ENCODE results near the gene ATL1.
"Not testable (repeated sequence)": the region's sequence is repeated elsewhere in the genome, so short reads cannot be mapped to it uniquely, and the experiment has no call there.

Gene ATL1

DNA sequence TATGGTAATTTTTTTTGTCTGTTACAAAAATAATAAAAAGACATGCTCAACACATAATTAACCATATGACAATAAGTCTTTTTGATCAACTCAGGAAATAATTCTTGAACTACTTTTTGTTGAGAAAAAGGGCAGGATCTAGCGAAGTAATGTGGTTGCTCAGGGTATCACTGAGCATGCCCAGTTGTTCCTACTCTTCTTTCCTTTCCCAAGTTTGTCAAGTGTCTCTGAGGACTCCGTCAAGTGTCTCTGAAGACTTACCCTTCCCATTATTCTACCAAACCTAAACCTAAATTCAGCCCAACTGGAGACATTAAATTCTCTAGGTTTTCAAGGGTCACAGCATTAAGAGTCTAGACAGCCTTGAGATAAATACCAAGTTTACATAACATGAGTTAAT is 104.6 kb downstream of the ATL1 start:
- DNase-seq, result not testable (repeated sequence)

- DNase-seq, result not testable (repeated sequence)
Measured at GRCh38 chr14:50665300-50665699, 105.4 kb downstream of the ATL1 start.

- no peak for DNase-seq
Measured at GRCh38 chr14:50666772-50667683, 107.1 kb downstream of the ATL1 start.

DNA sequence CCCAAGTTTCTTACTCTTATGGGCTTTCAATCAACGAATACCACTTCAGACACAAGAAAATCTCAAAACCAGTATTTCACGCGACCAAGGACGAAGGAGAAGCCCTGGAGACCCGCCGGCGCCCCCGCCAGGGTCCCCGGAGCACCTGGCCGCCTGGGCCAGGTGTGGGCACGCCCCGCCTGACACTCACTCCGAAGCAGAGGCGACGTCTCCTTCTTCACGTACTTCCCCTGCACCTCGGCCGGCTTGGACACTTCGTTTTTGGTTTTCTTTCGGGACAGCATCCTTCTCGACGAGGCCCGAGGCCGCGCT is 107.7 kb downstream of the ATL1 start:
- peak; percentile 75 for DNase-seq

DNA sequence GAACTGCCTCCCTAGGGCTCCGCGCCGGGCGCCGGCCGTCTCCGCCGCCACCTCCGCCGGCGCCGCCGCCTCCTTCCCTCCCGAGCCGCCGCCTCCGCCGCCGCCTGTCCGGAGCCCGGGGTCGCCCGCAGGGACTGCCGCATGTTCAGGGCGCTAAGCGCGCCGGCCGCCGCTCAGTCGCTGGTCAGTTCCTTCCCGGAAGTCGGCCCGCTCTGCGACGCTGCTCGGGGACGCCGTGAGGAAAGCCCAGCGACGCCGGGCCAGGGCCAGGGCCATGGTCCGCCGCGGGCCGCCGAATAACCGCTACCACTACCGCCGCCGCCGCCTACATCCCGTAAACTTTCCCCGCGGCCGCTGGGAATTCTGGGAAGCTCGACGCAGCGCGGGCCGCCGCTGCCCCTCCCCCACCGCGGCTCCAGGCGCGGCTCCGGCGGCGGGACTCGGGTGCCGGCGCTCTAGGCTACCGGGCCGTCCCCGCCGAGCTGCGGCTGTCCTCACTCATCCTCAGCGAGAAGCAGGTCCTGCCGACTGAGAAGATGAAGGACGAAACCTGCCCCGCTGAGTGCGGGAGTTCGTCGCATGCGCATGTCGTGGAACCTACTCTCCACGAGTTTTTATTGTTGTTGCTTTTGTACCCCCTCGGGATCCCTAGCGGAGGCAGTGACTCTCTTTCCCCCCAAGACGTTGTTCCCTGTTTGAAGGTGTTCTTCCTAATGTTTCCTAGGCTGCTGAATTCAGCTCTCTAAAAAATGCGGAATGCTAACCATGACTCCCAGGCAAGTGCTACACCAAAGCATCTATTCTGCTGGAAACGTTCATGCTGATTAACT is 108.3 kb downstream of the ATL1 start, which contains the start of gene SAV1:
TSS of gene SAV1 (minus strand) at position 311 of the 830 bp plus-strand sequence. CDS start 339 bp downstream, outside the sequence.
- peak; percentile 82 for DNase-seq

- DNase-seq, result no peak
Measured at GRCh38 chr14:50668826-50669143, 108.8 kb downstream of the ATL1 start.

GRCh38 chr14:50669441-50669986 is 109.6 kb downstream of the ATL1 start:
- no peak for DNase-seq

DNA sequence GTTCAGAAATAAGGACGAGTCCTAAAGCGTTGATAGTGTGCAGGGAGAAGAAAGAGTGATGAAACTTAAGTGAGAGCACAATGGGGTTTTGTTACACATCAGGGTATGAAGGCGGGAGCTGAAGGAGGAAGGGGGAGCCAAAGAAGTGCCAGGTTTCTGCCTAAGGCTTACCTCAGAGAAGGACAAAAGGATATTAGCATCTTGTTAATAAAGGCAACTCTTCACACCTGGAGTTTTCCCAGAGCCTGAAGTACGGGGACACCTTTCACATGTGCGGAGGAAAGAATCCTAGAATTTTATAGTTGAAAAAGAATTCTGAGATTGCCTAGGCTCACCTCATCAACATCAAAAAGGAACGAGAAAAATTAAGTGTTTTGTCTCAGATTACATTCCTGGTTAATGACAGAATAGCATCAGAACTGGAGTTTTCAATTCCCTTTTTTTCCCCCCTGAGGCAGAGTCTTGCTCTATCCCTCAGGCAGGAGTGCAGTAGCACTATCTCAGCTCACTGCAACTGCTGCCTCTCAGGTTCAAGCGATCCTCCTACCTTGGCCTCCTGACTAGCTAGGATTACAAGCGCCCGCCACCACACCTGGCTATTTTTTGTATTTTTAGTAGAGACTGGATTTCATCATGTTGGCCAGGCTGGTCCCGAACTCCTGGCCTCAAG is 110.4 kb downstream of the ATL1 start:
- no peak for DNase-seq

DNA sequence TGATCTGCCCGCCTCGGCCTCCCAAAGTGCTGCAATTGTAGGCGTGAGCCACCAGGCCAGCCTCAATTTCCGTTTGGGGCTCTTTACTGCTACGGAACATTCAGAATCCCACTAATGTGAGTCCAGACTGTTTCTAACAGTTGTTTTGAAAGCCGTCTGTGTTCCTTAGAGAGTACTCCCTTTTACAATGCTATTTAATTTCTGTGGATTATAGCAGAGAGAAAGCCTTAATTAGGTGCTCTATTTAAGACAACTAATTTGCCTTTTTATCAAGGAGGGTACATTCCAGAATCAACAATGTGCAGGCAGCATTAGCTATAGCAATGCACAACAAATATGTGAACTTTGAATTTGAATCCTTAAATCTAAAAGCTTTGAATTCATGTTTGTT is 110.9 kb downstream of the ATL1 start:
- DNase-seq, result no peak

GRCh38 chr14:50675597-50675996 is 115.7 kb downstream of the ATL1 start:
- no peak for DNase-seq

- no peak for DNase-seq
Measured at GRCh38 chr14:50676814-50677516, 117.0 kb downstream of the ATL1 start.

DNA sequence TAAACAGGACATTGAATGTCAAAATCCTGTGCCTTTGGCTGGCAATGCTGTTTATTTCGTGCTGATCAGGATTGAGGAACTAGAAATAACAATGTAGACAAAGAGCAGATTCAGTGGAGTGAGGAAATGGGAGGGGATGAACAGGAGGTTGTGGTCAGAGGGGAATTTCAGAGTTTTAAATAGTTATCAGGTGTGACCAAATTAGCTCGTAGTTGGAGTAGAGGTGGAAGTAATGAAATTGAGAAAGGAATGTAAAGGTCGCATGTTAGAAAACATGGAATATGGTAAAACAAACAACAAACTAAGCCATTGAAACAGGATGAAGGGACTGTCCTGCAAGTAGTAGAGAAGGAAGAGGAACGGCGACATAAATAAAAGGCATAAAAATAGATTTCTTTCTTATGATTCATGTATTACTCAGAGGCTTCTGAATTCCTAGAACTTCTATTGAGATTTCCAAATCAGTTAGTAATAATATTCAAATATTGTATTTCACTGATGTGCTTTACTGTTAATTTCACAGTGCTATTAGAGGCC is 117.7 kb downstream of the ATL1 start:
- DNase-seq, result no peak

GRCh38 chr14:50678163-50678562 is 118.2 kb downstream of the ATL1 start:
- DNase-seq, result no peak

DNA sequence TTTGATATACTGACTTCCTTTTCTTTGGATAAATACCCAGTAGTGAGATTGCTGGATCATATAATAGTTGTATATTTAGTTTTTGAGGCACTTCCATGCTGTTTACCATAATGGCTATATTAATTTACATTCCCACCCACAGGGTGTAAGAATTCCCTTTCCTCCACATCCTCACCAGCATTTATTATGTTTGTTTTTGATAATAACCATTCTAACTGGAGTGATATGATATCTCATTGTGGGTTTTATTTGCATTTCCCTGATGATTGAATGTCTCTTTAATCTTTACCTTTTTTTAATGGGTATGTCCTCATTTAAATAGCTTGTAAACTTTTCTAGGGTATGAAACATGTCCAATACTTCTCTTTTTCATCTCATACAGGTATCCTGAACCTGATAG is 119.7 kb downstream of the ATL1 start:
- no peak for DNase-seq
